ENCODE results near the gene TRAPPC1. TPM values are rescaled to one million over a fixed set of nuclear protein-coding genes. Genes with fewer than 3 reads are reported as not detected.
A peak's percentile ranks its signal among the peaks of the same experiment; 100 is the strongest.

Gene TRAPPC1
- total RNA-seq, 1 donor from 2014 or later: 111 TPM

DNA sequence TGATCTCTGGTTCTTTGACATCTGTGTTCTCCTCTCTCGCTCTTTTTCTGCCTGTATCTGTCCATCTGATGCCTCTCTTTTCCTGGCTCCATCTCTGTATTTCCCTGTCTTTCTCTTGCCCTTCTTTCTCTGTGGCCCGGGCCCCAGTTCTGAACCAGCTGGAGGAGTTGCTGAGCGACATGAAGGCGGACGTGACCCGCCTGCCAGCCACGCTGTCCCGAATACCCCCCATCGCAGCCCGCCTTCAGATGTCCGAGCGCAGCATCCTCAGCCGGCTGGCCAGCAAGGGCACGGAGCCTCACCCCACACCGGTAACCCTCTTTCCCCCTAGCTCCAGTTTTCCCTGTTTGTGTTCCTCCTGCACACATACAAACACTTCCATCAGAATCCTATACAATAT, 21.5 kb downstream of the TRAPPC1 start:
- H3K4me3 Mint-ChIP-seq: no peak overlapping the region
- TF ChIP-seq, protein P1, sequence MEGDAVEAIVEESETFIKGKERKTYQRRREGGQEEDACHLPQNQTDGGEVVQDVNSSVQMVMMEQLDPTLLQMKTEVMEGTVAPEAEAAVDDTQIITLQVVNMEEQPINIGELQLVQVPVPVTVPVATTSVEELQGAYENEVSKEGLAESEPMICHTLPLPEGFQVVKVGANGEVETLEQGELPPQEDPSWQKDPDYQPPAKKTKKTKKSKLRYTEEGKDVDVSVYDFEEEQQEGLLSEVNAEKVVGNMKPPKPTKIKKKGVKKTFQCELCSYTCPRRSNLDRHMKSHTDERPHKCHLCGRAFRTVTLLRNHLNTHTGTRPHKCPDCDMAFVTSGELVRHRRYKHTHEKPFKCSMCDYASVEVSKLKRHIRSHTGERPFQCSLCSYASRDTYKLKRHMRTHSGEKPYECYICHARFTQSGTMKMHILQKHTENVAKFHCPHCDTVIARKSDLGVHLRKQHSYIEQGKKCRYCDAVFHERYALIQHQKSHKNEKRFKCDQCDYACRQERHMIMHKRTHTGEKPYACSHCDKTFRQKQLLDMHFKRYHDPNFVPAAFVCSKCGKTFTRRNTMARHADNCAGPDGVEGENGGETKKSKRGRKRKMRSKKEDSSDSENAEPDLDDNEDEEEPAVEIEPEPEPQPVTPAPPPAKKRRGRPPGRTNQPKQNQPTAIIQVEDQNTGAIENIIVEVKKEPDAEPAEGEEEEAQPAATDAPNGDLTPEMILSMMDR (IDR thresholded peaks at IDR 0.05; ENCODE audit: unreplicated experiment): no peak

DNA sequence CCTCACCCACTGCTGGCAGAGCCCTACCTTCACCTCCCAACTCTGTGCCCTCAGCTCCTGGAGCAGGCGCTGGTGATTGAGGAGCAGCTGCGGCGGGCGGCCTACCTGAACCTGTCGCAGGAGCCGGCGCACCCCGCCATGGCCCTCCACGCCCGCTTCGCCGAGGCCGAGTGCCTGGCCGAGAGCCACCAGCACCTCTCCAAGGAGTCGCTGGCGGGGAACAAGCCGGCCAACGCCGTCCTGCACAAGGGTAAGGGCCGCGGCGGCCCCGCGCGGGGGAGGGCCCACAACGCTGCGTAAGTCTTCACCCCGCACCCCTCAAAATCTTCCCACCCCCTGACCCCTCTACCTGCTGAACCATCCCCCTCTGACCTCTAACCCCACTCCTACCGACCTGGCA, 22.7 kb downstream of the TRAPPC1 start:
- Mint-ChIP-seq H3K4me3 (no peak overlapping the region), H3K36me3 (peaks cover 64% of the 10 kb centered on the region), H3K9me3 (no peaks in the 10 kb centered on the region), H3K27me3 (ENCODE audit: low read depth) (no peaks in the 10 kb centered on the region), H3K4me1 (peaks cover 10% of the 10 kb centered on the region), H3K27ac (no peak overlapping the region)
- no peak for DNase-seq (ENCODE audit: low spot score in 2 of 2, unreplicated experiment in 2 of 2)
- TF ChIP-seq, protein P1 (IDR thresholded peaks at IDR 0.05; ENCODE audit: unreplicated experiment): no peak

More for the DNA sequence above, 21.5 kb downstream of the TRAPPC1 start:
- H3K36me3 Mint-ChIP-seq: peaks cover 54% of the 10 kb centered on the region
- no peaks in the 10 kb centered on the region for H3K27me3 Mint-ChIP-seq (ENCODE audit: low read depth)
- H3K4me1 Mint-ChIP-seq: peaks cover 17% of the 10 kb centered on the region
- no peaks in the 10 kb centered on the region for H3K9me3 Mint-ChIP-seq
- H3K27ac Mint-ChIP-seq: no peak overlapping the region
- no peak for DNase-seq (ENCODE audit: low spot score in 2 of 2, unreplicated experiment in 2 of 2)

DNA sequence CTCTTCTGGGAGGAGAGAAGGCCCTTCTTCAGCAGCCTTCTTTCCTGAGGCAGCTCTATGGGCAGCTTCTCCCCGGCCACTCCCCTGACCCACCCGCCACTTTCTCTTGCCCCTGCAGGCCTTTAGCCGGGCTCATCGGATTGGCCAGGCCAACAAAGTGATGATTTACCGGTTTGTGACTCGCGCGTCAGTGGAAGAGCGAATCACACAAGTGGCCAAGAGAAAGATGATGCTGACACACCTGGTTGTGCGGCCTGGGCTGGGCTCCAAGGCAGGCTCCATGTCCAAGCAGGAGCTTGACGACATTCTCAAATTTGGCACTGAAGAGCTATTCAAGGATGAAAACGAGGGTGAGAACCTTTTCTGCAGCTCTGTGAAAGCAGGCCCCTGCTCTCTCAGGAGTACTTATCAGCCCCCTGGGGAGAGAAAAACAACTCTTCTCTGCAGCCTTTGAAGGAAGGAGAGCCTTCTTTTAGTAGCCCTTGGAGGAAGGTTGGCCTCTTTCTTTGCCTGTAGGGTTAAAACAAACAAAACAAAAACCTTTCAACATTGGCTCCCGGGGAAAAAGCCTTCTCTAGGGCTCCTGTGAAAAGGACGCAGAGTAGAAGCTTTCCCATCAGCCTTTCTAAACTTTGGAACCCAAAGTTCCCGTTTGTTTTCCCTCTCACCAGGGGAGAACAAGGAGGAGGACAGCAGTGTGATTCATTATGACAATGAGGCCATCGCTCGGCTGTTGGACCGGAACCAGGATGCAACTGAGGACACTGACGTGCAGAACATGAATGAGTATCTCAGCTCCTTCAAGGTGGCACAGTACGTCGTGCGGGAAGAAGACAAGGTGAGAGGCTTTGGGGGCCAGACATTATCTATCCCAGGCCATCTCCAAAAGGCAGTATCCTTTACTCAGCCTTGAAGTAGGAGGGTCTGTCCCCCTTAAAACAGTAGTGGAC, 28.3 kb downstream of the TRAPPC1 start:
- H3K27ac Mint-ChIP-seq: no peak overlapping the region
- no peaks in the 10 kb centered on the region for H3K4me1 Mint-ChIP-seq
- no peaks in the 10 kb centered on the region for H3K9me3 Mint-ChIP-seq
- TF ChIP-seq, protein P1 (IDR thresholded peaks at IDR 0.05; ENCODE audit: unreplicated experiment): no peak
- H3K27me3 Mint-ChIP-seq (ENCODE audit: low read depth): no peaks in the 10 kb centered on the region
- peaks cover 69% of the 10 kb centered on the region for H3K36me3 Mint-ChIP-seq
- no peak overlapping the region for H3K4me3 Mint-ChIP-seq
- DNase-seq (ENCODE audit: low spot score in 2 of 2, unreplicated experiment in 2 of 2): no peak

DNA sequence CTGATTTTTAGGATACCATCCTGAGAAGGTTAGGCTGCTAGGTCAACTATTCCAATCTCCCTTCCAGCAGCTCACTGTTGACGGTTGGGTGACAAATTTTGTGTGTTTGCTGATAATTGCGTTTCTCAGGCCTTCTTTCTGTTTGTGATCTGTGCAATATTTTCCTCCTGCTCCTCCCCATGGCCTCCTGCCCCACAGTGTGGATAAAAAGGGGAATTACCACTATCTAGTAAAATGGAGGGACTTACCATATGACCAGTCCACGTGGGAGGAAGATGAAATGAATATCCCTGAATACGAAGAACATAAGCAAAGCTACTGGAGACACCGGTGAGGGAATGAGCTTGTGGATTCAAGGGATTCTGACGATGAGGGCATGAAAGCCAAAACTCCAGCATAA, 34.0 kb downstream of the TRAPPC1 start:
- Mint-ChIP-seq H3K36me3 (peaks cover 67% of the 10 kb centered on the region), H3K27me3 (ENCODE audit: low read depth) (no peaks in the 10 kb centered on the region), H3K27ac (peak overlapping the region; percentile 19), H3K4me3 (no peak overlapping the region), H3K9me3 (no peaks in the 10 kb centered on the region), H3K4me1 (no peaks in the 10 kb centered on the region)
- DNase-seq (ENCODE audit: low spot score in 2 of 2, unreplicated experiment in 2 of 2): no peak
- TF ChIP-seq, protein P1 (IDR thresholded peaks at IDR 0.05; ENCODE audit: unreplicated experiment): no peak

DNA sequence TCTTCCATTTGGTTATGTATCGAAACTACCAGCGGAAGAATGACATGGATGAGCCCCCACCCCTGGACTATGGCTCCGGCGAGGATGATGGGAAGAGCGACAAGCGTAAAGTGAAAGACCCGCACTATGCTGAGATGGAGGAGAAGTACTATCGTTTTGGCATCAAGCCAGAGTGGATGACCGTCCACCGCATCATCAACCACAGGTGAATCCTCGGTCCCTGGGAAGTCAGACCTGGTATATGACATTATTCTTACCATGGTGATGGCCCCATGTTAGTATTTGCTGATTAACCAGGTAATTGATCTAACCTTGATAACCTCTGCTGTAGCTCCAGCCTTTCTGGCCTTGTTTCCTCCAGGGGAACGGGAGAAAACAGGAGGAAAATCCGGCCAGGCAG, 34.7 kb downstream of the TRAPPC1 start:
- TF ChIP-seq, protein P1 (IDR thresholded peaks at IDR 0.05; ENCODE audit: unreplicated experiment): no peak
- Mint-ChIP-seq H3K4me1 (no peaks in the 10 kb centered on the region), H3K27ac (peak overlapping the region; percentile 55), H3K36me3 (peaks cover 64% of the 10 kb centered on the region), H3K9me3 (no peaks in the 10 kb centered on the region), H3K27me3 (ENCODE audit: low read depth) (no peaks in the 10 kb centered on the region), H3K4me3 (no peak overlapping the region)
- no peak for DNase-seq (ENCODE audit: low spot score in 2 of 2, unreplicated experiment in 2 of 2)

Measured in mesothelial cell of epicardium (in vitro differentiated cells).